ENCODE results near the gene UBE2E1. TPM values are rescaled to one million over a fixed set of nuclear protein-coding genes. Genes with fewer than 3 reads are reported as not detected.

Gene UBE2E1
- total RNA-seq, 1 experiment from 2014 or later, result 102 TPM

DNA sequence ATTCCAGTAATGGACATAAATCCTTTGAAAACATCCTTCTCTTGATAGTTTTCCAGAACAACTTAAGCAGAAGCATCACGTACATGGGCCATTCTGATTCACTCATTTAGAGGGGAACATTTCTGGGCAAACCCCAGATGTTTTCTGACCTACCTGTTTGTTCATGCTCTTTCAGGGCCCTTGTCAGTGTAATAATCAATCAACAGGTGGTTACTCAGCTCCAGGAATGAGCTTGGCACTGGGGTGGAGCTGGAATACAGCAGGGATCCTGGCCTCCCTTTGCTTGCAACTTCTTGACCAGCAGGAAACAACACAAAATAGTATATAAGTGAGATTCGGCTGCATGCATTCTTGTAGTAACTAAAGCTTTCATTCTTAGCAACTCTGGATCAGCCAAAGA is 9.2 kb upstream of the UBE2E1 start:
- no peak for DNase-seq
- H3K27me3 ChIP-seq (ENCODE audit: insufficient read depth, low read depth), result no peaks in the 10 kb centered on the region
- intact Hi-C loops (cut with micrococcal nuclease; ENCODE audit: unreplicated experiment), result no loop called here
- no peaks in the 10 kb centered on the region for H3K9me2 ChIP-seq (ENCODE audit: insufficient read depth)
- ChIA-PET POLR2A (ENCODE audit: unreplicated experiment) (no interaction called here), CTCF (interaction anchor here (0.6 kb wide), 1 partner anchor 714 kb away, joined by 3 read pairs; no protein-coding TSS in a partner anchor)
- no peak overlapping the region for H3K4me3 ChIP-seq
- no peaks in the 10 kb centered on the region for H3F3A ChIP-seq (ENCODE audit: insufficient read depth, low read depth)
- TF ChIP-seq EZH2 (IDR thresholded peaks at IDR 0.05; ENCODE audit: low read depth) (no peak), CTCF (conservative IDR thresholded peaks at IDR 0.05) (no peak)
- no peak overlapping the region for H3K27ac ChIP-seq
- no peaks in the 10 kb centered on the region for H3K4me1 ChIP-seq (replicated peaks; ENCODE audit: insufficient read depth)
- no peaks in the 10 kb centered on the region for H3K36me3 ChIP-seq (ENCODE audit: low read depth)
- H3K79me2 ChIP-seq (ENCODE audit: low read depth), result no peaks in the 10 kb centered on the region
- H2AFZ ChIP-seq, result no peak overlapping the region
- no peak overlapping the region for H3K4me2 ChIP-seq
- no peaks in the 10 kb centered on the region for H3K9me3 ChIP-seq (ENCODE audit: insufficient read depth, low read depth)
- no TSS peak for BruUV-seq (replicated peaks)
- no peaks in the 10 kb centered on the region for H4K20me1 ChIP-seq (ENCODE audit: insufficient read depth)

GRCh38 chr3:23797491-23797890 is 8.3 kb upstream of the UBE2E1 start:
- no peak for DNase-seq
- H3K9me2 ChIP-seq (ENCODE audit: insufficient read depth), result no peaks in the 10 kb centered on the region
- H3K27ac ChIP-seq, result no peak overlapping the region
- CTCF ChIA-PET, result interaction anchor here (0.6 kb wide), 1 partner anchor 1657 kb away, joined by 3 read pairs; no protein-coding TSS in a partner anchor
- H3K9me3 ChIP-seq (ENCODE audit: insufficient read depth, low read depth), result no peaks in the 10 kb centered on the region
- H3K4me1 ChIP-seq (replicated peaks; ENCODE audit: insufficient read depth), result no peaks in the 10 kb centered on the region
- H3K79me2 ChIP-seq (ENCODE audit: low read depth), result no peaks in the 10 kb centered on the region
- TF ChIP-seq CTCF (conservative IDR thresholded peaks at IDR 0.05) (no peak), EZH2 (IDR thresholded peaks at IDR 0.05; ENCODE audit: low read depth) (no peak)
- no peak overlapping the region for H3K4me3 ChIP-seq
- no peaks in the 10 kb centered on the region for H3F3A ChIP-seq (ENCODE audit: insufficient read depth, low read depth)
- intact Hi-C loops (cut with micrococcal nuclease; ENCODE audit: unreplicated experiment), result no loop called here
- no TSS peak for BruUV-seq (replicated peaks)
- no peaks in the 10 kb centered on the region for H4K20me1 ChIP-seq (ENCODE audit: insufficient read depth)
- no peaks in the 10 kb centered on the region for H3K27me3 ChIP-seq (ENCODE audit: insufficient read depth, low read depth)
- H2AFZ ChIP-seq, result no peak overlapping the region
- POLR2A ChIA-PET (ENCODE audit: unreplicated experiment), result no interaction called here
- H3K4me2 ChIP-seq, result no peak overlapping the region
- H3K36me3 ChIP-seq (ENCODE audit: low read depth), result no peaks in the 10 kb centered on the region

- no peak overlapping the region for H3K4me3 ChIP-seq
- no TSS peak for BruUV-seq (replicated peaks)
These were observed 7.3 kb upstream of the UBE2E1 start for GRCh38 chr3:23798456-23798855.

More at GRCh38 chr3:23798456-23798855, 7.3 kb upstream of the UBE2E1 start:
- POLR2A ChIA-PET (ENCODE audit: unreplicated experiment), result interaction anchor here (0.6 kb wide), 1 partner anchor 1536 kb away, joined by 3 read pairs; no protein-coding TSS in a partner anchor
- Histone ChIP-seq H3K4me1 (replicated peaks; ENCODE audit: insufficient read depth) (peaks cover 6% of the 10 kb centered on the region), H3K9me3 (ENCODE audit: insufficient read depth, low read depth) (no peaks in the 10 kb centered on the region), H3K9me2 (ENCODE audit: insufficient read depth) (no peaks in the 10 kb centered on the region), H2AFZ (no peak overlapping the region), H3K27ac (no peak overlapping the region), H3K36me3 (ENCODE audit: low read depth) (no peaks in the 10 kb centered on the region), H3K79me2 (ENCODE audit: low read depth) (no peaks in the 10 kb centered on the region), H4K20me1 (ENCODE audit: insufficient read depth) (no peaks in the 10 kb centered on the region), H3K27me3 (ENCODE audit: insufficient read depth, low read depth) (no peaks in the 10 kb centered on the region), H3F3A (ENCODE audit: insufficient read depth, low read depth) (0 out of 2 replicates have a peak, but pooled peaks cover 1% of the 10 kb centered on the region), H3K4me2 (no peak overlapping the region)
- TF ChIP-seq CTCF (conservative IDR thresholded peaks at IDR 0.05) (no peak), EZH2 (IDR thresholded peaks at IDR 0.05; ENCODE audit: low read depth) (no peak)
- intact Hi-C loops (cut with micrococcal nuclease; ENCODE audit: unreplicated experiment), result no loop called here
- CTCF ChIA-PET, result no interaction called here
- no peak for DNase-seq

All from PC-9 (cell line).